ENCODE results near the gene OR2Z1. TPM values are rescaled to one million over a fixed set of nuclear protein-coding genes. Genes with fewer than 3 reads are reported as not detected.
A peak's percentile ranks its signal among the peaks of the same experiment; 100 is the strongest.

OR2Z1 gene
- total RNA-seq (not detected), total RNA-seq (0 reads per million in 2 donors)

- DNase-seq (no peak), ATAC-seq (no peak)
- Mint-ChIP-seq H3K36me3 (ENCODE audit: low read depth) (peaks cover 5% of the 10 kb centered on the region), H3K4me1 (peaks cover 4% of the 10 kb centered on the region), H3K4me3 (no peak within 1 kb of the TSS), H3K27me3 (peaks cover 21% of the 10 kb centered on the region), H3K27ac (no peak within 1 kb of the TSS)
- H3K9me3 ChIP-seq (ENCODE audit: control insufficient read depth, low read length, poor library complexity, severe bottlenecking) = no peaks in the 10 kb centered on the region
Measured at GRCh38 chr19:8721334-8721733, at the start of gene OR2Z1. Gene OR2Z1, plus strand, starts transcription at chr19:8721634. Its CDS starts 9,395 bp downstream, at chr19:8731029.

GRCh38 chr19:8673276-8673891 is 48.0 kb upstream of the OR2Z1 start:
- Mint-ChIP-seq H3K36me3 (ENCODE audit: low read depth) (peaks cover 2% of the 10 kb centered on the region), H3K27me3 (no peaks in the 10 kb centered on the region), H3K4me3 (no peak overlapping the region), H3K27ac (no peak overlapping the region), H3K4me1 (peaks cover 9% of the 10 kb centered on the region)
- DNase-seq (no peak), ATAC-seq (no peak)
- H3K9me3 ChIP-seq (ENCODE audit: control insufficient read depth, low read length, poor library complexity, severe bottlenecking) = no peaks in the 10 kb centered on the region

GRCh38 chr19:8675066-8675465 is 46.4 kb upstream of the OR2Z1 start:
- no peaks in the 10 kb centered on the region for H3K27me3 Mint-ChIP-seq
- ATAC-seq (no peak), DNase-seq (no peak)
- H3K9me3 ChIP-seq (ENCODE audit: control insufficient read depth, low read length, poor library complexity, severe bottlenecking) = no peaks in the 10 kb centered on the region
- H3K4me3 Mint-ChIP-seq = no peak overlapping the region
- H3K4me1 Mint-ChIP-seq = peaks cover 9% of the 10 kb centered on the region
- H3K36me3 Mint-ChIP-seq (ENCODE audit: low read depth) = peaks cover 3% of the 10 kb centered on the region
- H3K27ac Mint-ChIP-seq = no peak overlapping the region

GRCh38 chr19:8678244-8678807 is 43.1 kb upstream of the OR2Z1 start:
- DNase-seq (no peak), ATAC-seq (no peak)
- Mint-ChIP-seq H3K4me1 (peaks cover 3% of the 10 kb centered on the region), H3K36me3 (ENCODE audit: low read depth) (peaks cover 4% of the 10 kb centered on the region), H3K4me3 (no peak overlapping the region), H3K27ac (no peak overlapping the region), H3K27me3 (no peaks in the 10 kb centered on the region)
- H3K9me3 ChIP-seq (ENCODE audit: control insufficient read depth, low read length, poor library complexity, severe bottlenecking) = no peaks in the 10 kb centered on the region

- ATAC-seq (no peak), DNase-seq (no peak)
- Mint-ChIP-seq H3K36me3 (ENCODE audit: low read depth) (peaks cover 4% of the 10 kb centered on the region), H3K27ac (no peak overlapping the region), H3K4me3 (no peak overlapping the region), H3K27me3 (no peaks in the 10 kb centered on the region), H3K4me1 (peaks cover 3% of the 10 kb centered on the region)
- H3K9me3 ChIP-seq (ENCODE audit: control insufficient read depth, low read length, poor library complexity, severe bottlenecking) = no peaks in the 10 kb centered on the region
Measured at GRCh38 chr19:8680676-8681344, 40.6 kb upstream of the OR2Z1 start.

- Mint-ChIP-seq H3K4me3 (no peak overlapping the region), H3K27me3 (peaks cover 1% of the 10 kb centered on the region), H3K27ac (no peak overlapping the region), H3K4me1 (peaks cover 3% of the 10 kb centered on the region), H3K36me3 (ENCODE audit: low read depth) (peaks cover 4% of the 10 kb centered on the region)
- H3K9me3 ChIP-seq (ENCODE audit: control insufficient read depth, low read length, poor library complexity, severe bottlenecking) = no peaks in the 10 kb centered on the region
- ATAC-seq (no peak), DNase-seq (no peak)
Measured at GRCh38 chr19:8681345-8682029, 39.9 kb upstream of the OR2Z1 start.

GRCh38 chr19:8682472-8682871 is 39.0 kb upstream of the OR2Z1 start:
- no peaks in the 10 kb centered on the region for H3K9me3 ChIP-seq (ENCODE audit: control insufficient read depth, low read length, poor library complexity, severe bottlenecking)
- Mint-ChIP-seq H3K36me3 (ENCODE audit: low read depth) (peaks cover 4% of the 10 kb centered on the region), H3K4me3 (no peak overlapping the region), H3K4me1 (peaks cover 3% of the 10 kb centered on the region), H3K27ac (no peak overlapping the region), H3K27me3 (peaks cover 4% of the 10 kb centered on the region)
- ATAC-seq (no peak), DNase-seq (no peak)

- DNase-seq (no peak), ATAC-seq (no peak)
- H3K9me3 ChIP-seq (ENCODE audit: control insufficient read depth, low read length, poor library complexity, severe bottlenecking) = no peaks in the 10 kb centered on the region
- H3K27ac Mint-ChIP-seq = no peak overlapping the region
- peaks cover 3% of the 10 kb centered on the region for H3K4me1 Mint-ChIP-seq
- peaks cover 4% of the 10 kb centered on the region for H3K27me3 Mint-ChIP-seq
- H3K4me3 Mint-ChIP-seq = no peak overlapping the region
- peaks cover 4% of the 10 kb centered on the region for H3K36me3 Mint-ChIP-seq (ENCODE audit: low read depth)
Measured at GRCh38 chr19:8682931-8683330, 38.5 kb upstream of the OR2Z1 start.

- Mint-ChIP-seq H3K36me3 (ENCODE audit: low read depth) (peaks cover 2% of the 10 kb centered on the region), H3K4me3 (no peak overlapping the region), H3K27me3 (peaks cover 14% of the 10 kb centered on the region), H3K27ac (no peak overlapping the region), H3K4me1 (peaks cover 3% of the 10 kb centered on the region)
- DNase-seq = no peak
- H3K9me3 ChIP-seq (ENCODE audit: control insufficient read depth, low read length, poor library complexity, severe bottlenecking) = no peaks in the 10 kb centered on the region
- no peak for ATAC-seq
Measured at GRCh38 chr19:8684001-8684902, 37.2 kb upstream of the OR2Z1 start.

GRCh38 chr19:8686549-8686948 is 34.9 kb upstream of the OR2Z1 start:
- H3K27me3 Mint-ChIP-seq = peaks cover 27% of the 10 kb centered on the region
- H3K4me1 Mint-ChIP-seq = peaks cover 6% of the 10 kb centered on the region
- DNase-seq (no peak), ATAC-seq (no peak)
- no peak overlapping the region for H3K27ac Mint-ChIP-seq
- no peaks in the 10 kb centered on the region for H3K9me3 ChIP-seq (ENCODE audit: control insufficient read depth, low read length, poor library complexity, severe bottlenecking)
- no peak overlapping the region for H3K4me3 Mint-ChIP-seq
- H3K36me3 Mint-ChIP-seq (ENCODE audit: low read depth) = peaks cover 2% of the 10 kb centered on the region

GRCh38 chr19:8688930-8689329 is 32.5 kb upstream of the OR2Z1 start:
- no peaks in the 10 kb centered on the region for H3K9me3 ChIP-seq (ENCODE audit: control insufficient read depth, low read length, poor library complexity, severe bottlenecking)
- Mint-ChIP-seq H3K36me3 (ENCODE audit: low read depth) (peaks cover 2% of the 10 kb centered on the region), H3K27ac (no peak overlapping the region), H3K4me1 (peaks cover 11% of the 10 kb centered on the region), H3K4me3 (no peak overlapping the region), H3K27me3 (peaks cover 34% of the 10 kb centered on the region)
- DNase-seq (no peak), ATAC-seq (no peak)

- ATAC-seq (no peak), DNase-seq (no peak)
- peaks cover 21% of the 10 kb centered on the region for H3K4me1 Mint-ChIP-seq
- no peaks in the 10 kb centered on the region for H3K9me3 ChIP-seq (ENCODE audit: control insufficient read depth, low read length, poor library complexity, severe bottlenecking)
- H3K27me3 Mint-ChIP-seq = peaks cover 34% of the 10 kb centered on the region
- peak overlapping the region; percentile 53 for H3K27ac Mint-ChIP-seq
- no peak overlapping the region for H3K4me3 Mint-ChIP-seq
- peaks cover 2% of the 10 kb centered on the region for H3K36me3 Mint-ChIP-seq (ENCODE audit: low read depth)
Measured at GRCh38 chr19:8690753-8691539, 30.5 kb upstream of the OR2Z1 start.
